Calu3 (cell line): ENCODE data around the gene SCGN. TPM values are rescaled to one million over a fixed set of nuclear protein-coding genes. Genes with fewer than 3 reads are reported as not detected.

ENCODE experiments used
- BruUV-seq: library from RNA; stranded (reverse); fragments of 400-500 nt; replicated peaks from 2 replicates; lab custom pipeline; 2021; lab: Mats Ljungman, UMichigan
- CTCF ChIA-PET: fragments of 300-600 bp; sonication (Branson Sonifier 250); formaldehyde crosslinking; loops from one replicate; lab custom pipeline; 2022; ENCODE audit warnings: antibody characterized with exemption; lab: Charles Lee
- DNase-seq: peaks from one replicate; pipeline ENCODE4 v3.0.0; 2022
- H3K27ac Mint-ChIP-seq: one replicate; pipeline ENCODE4 v1.8.0; 2022; ENCODE audit warnings: mixed read lengths; ENCODE audit not compliant: unreplicated experiment
- H3K27me3 Mint-ChIP-seq: one replicate; pipeline ENCODE4 v1.8.0; 2022; ENCODE audit warnings: mixed read lengths; ENCODE audit not compliant: unreplicated experiment
- H3K36me3 Mint-ChIP-seq: one replicate; pipeline ENCODE4 v1.8.0; 2022; ENCODE audit warnings: mild to moderate bottlenecking, moderate library complexity, mixed read lengths; ENCODE audit not compliant: insufficient read depth, unreplicated experiment
- H3K4me1 Mint-ChIP-seq: one replicate; pipeline ENCODE4 v1.8.0; 2022; ENCODE audit warnings: mild to moderate bottlenecking, low read depth, mixed read lengths; ENCODE audit not compliant: unreplicated experiment
- H3K4me3 Mint-ChIP-seq: one replicate; pipeline ENCODE4 v1.8.0; 2022; ENCODE audit warnings: mild to moderate bottlenecking, low read depth, moderate library complexity, mixed read lengths; ENCODE audit not compliant: unreplicated experiment
- H3K9me3 Mint-ChIP-seq: one replicate; pipeline ENCODE4 v1.8.0; 2022; ENCODE audit warnings: low read depth, mixed read lengths; ENCODE audit not compliant: unreplicated experiment
- CTCF ChIP-seq: fragments of 200-600 bp; IDR thresholded peaks from one replicate; pipeline ENCODE4 v1.8.0; 2022; ENCODE audit warnings: antibody characterized with exemption; ENCODE audit not compliant: unreplicated experiment
- intact Hi-C: fragments of 100-400 bp; cut with micrococcal nuclease; formaldehyde crosslinking; loops from one replicate; pipeline ENCODE4 v1.10.0; 2022; ENCODE audit not compliant: unreplicated experiment
- total RNA-seq: library from RNA; stranded (reverse); gene quantifications from 2 replicates; pipeline ENCODE4 v1.2.3, GENCODE V29; 2022

SCGN gene
- total RNA-seq, 1 experiment from 2014 or later = 3.5 TPM

GRCh38 chr6:25655723-25656122, 3.7 kb downstream of the SCGN start:
- Mint-ChIP-seq H3K36me3 (peaks cover 4% of the 10 kb centered on the region), H3K9me3 (no peaks in the 10 kb centered on the region), H3K27me3 (peaks cover 43% of the 10 kb centered on the region), H3K4me3 (no peak overlapping the region), H3K27ac (no peak overlapping the region), H3K4me1 (peaks cover 23% of the 10 kb centered on the region)
- no peak for TF ChIP-seq CTCF
- DNase-seq = no peak
- no TSS peak for BruUV-seq
- intact Hi-C loops = no loop called here
- CTCF ChIA-PET = interaction anchor here (0.5 kb wide), 1 partner anchor 1042 kb away, joined by 6 read pairs; no protein-coding TSS in a partner anchor

GRCh38 chr6:25659633-25660368, 7.8 kb downstream of the SCGN start:
- Mint-ChIP-seq H3K4me1 (peaks cover 30% of the 10 kb centered on the region), H3K9me3 (no peaks in the 10 kb centered on the region), H3K27me3 (peaks cover 6% of the 10 kb centered on the region), H3K36me3 (peaks cover 4% of the 10 kb centered on the region), H3K27ac (no peak overlapping the region), H3K4me3 (no peak overlapping the region)
- no peak for DNase-seq
- intact Hi-C loops = no loop called here
- TF ChIP-seq CTCF = no peak
- no TSS peak for BruUV-seq
- CTCF ChIA-PET = no interaction called here

- Mint-ChIP-seq H3K9me3 (no peaks in the 10 kb centered on the region), H3K27ac (no peak overlapping the region), H3K4me3 (peak overlapping the region; percentile 39), H3K4me1 (peaks cover 30% of the 10 kb centered on the region), H3K36me3 (peaks cover 4% of the 10 kb centered on the region), H3K27me3 (no peaks in the 10 kb centered on the region)
- DNase-seq = peak; percentile 62
- CTCF ChIA-PET = interaction anchor here (0.5 to 1.1 kb wide), 4 partner anchors 11 to 843 kb away, joined by 3 to 10 read pairs (median 6); no protein-coding TSS in a partner anchor
- no TSS peak for BruUV-seq
- intact Hi-C loops = no loop called here
- TF ChIP-seq CTCF = no peak
Observed at GRCh38 chr6:25660512-25660911, 8.5 kb downstream of the SCGN start.

GRCh38 chr6:25661129-25661779, 9.2 kb downstream of the SCGN start:
- no peak for TF ChIP-seq CTCF
- H3K4me1 Mint-ChIP-seq = peaks cover 30% of the 10 kb centered on the region
- BruUV-seq = no TSS peak
- H3K36me3 Mint-ChIP-seq = peaks cover 4% of the 10 kb centered on the region
- intact Hi-C loops = no loop called here
- no peaks in the 10 kb centered on the region for H3K27me3 Mint-ChIP-seq
- no peaks in the 10 kb centered on the region for H3K9me3 Mint-ChIP-seq
- H3K4me3 Mint-ChIP-seq = peak overlapping the region; percentile 39
- DNase-seq = no peak
- no peak overlapping the region for H3K27ac Mint-ChIP-seq
- CTCF ChIA-PET = interaction anchor here (0.5 to 1.1 kb wide), 4 partner anchors 10 to 844 kb away, joined by 3 to 10 read pairs (median 6); no protein-coding TSS in a partner anchor
